Common myeloid progenitor, CD34-positive (primary cell): Measurements from ENCODE around the gene ARHGEF4.

Experiments used
- CTCF ChIA-PET: fragments of 350-600 bp; sonication (Branson Sonifier 250); formaldehyde crosslinking; loops from one replicate; lab custom pipeline; 2021; ENCODE audit warnings: antibody characterized with exemption; lab: Charles Lee
- POLR2A ChIA-PET: fragments of 350-600 bp; sonication (Branson Sonifier 250); formaldehyde crosslinking; loops from one replicate; lab custom pipeline; 2021; ENCODE audit warnings: antibody characterized with exemption; lab: Charles Lee
- DNase-seq, 3 donors: peaks; one replicate each; pipeline versions ENCODE4 v3.0.0 to v3.0.0-alpha.2; 2013
- H3K27ac ChIP-seq, 2 experiments: 1 replicate in 1 of 2; 2 replicates in 1 of 2; pipeline ENCODE4 v1.7.0; 2013; ENCODE audit warnings: inconsistent platforms in 2 of 2, low read length in 2 of 2, mild to moderate bottlenecking in 2 of 2, low read depth in 1 of 2, moderate library complexity in 1 of 2; ENCODE audit not compliant: severe bottlenecking in 2 of 2, insufficient read depth in 1 of 2, poor library complexity in 1 of 2
- H3K27me3 ChIP-seq, 5 experiments: replicated peaks in 2 of 5; 1 replicate in 3 of 5; 2 replicates in 2 of 5; pipeline versions ENCODE4 v1.6.1 to v1.7.0; 2013; ENCODE audit warnings: low read length in 4 of 5, mild to moderate bottlenecking in 2 of 5, moderate library complexity in 2 of 5, inconsistent platforms in 1 of 5; ENCODE audit not compliant: insufficient read depth in 5 of 5, control insufficient read depth in 4 of 5
- H3K36me3 ChIP-seq, 4 experiments: 1 replicate in 2 of 4; 2 replicates in 2 of 4; pipeline versions ENCODE4 v1.6.1 to v1.7.0; 2013; ENCODE audit warnings: low read length in 3 of 4, control low read depth in 1 of 4, mild to moderate bottlenecking in 1 of 4; ENCODE audit not compliant: control insufficient read depth in 4 of 4, insufficient read depth in 4 of 4
- H3K4me1 ChIP-seq, 4 experiments: 1 replicate in 3 of 4; 2 replicates in 1 of 4; pipeline versions ENCODE4 v1.6.1 to v1.7.1; 2013; ENCODE audit warnings: low read length in 3 of 4, mild to moderate bottlenecking in 3 of 4, control low read depth in 1 of 4, inconsistent platforms in 1 of 4, moderate library complexity in 1 of 4; ENCODE audit not compliant: control insufficient read depth in 4 of 4, insufficient read depth in 4 of 4; ENCODE audit errors: control extremely low read depth in 1 of 4
- H3K4me3 ChIP-seq, 7 experiments: 1 replicate in 4 of 7; 2 replicates in 3 of 7; pipeline versions ENCODE4 v1.5.1 to v1.7.0; 2013; ENCODE audit warnings: mild to moderate bottlenecking in 7 of 7, low read length in 6 of 7, moderate library complexity in 6 of 7, inconsistent platforms in 2 of 7, low read depth in 2 of 7, control low read depth in 1 of 7; ENCODE audit not compliant: insufficient read depth in 4 of 7, control insufficient read depth in 1 of 7; ENCODE audit errors: extremely low read depth in 1 of 7
- H3K9me3 ChIP-seq, 5 experiments: 1 replicate in 4 of 5; 2 replicates in 1 of 5; pipeline versions ENCODE4 v1.6.1 to v1.7.1; 2013; ENCODE audit warnings: low read length in 4 of 5, mild to moderate bottlenecking in 2 of 5, inconsistent platforms in 1 of 5, low read depth in 1 of 5, moderate library complexity in 1 of 5; ENCODE audit not compliant: control insufficient read depth in 4 of 5, insufficient read depth in 2 of 5; ENCODE audit errors: control extremely low read depth in 1 of 5
- WGBS: methylation state at CpG from one replicate; pipeline ENCODE4 v1.1.5; 2013; ENCODE audit not compliant: insufficient coverage; 5-methylcytosine and 5-hydroxymethylcytosine counted together

The ARHGEF4 gene

DNA sequence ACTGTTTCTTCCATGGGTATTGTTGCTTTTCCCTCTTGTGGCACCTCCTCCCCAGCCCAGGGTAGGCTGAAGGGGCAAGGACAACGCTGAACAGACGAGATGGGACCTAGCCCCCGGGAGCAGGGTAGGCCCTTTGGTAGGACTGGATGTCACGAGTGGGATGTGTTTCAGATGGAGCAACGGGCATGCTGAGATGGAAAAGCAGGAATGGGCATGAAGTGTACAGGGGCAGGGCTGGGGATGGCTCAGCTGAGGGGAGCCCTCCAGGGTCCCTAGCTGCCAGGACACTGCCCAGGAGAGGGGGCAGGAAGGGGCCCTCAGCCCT is 33.4 kb downstream of the ARHGEF4 start:
- Histone ChIP-seq H3K4me3 (no peak overlapping the region), H3K4me1 (no peaks in the 10 kb centered on the region), H3K36me3 (no peaks in the 10 kb centered on the region), H3K9me3 (no peaks in the 10 kb centered on the region), H3K27me3 (peaks cover 0 to 29% (median 2%) of the 10 kb centered on the region in 5 experiments), H3K27ac (no peak overlapping the region)
- WGBS, result 97% methylated on average over 3 of the region's 5 CpGs
- ChIA-PET POLR2A (no interaction called here), CTCF (interaction anchor here (1.3 to 9.8 kb wide), 4 partner anchors 13 to 72 kb away, joined by 3 to 112 read pairs (median 15); no protein-coding TSS in a partner anchor)
- no peak for DNase-seq

DNA sequence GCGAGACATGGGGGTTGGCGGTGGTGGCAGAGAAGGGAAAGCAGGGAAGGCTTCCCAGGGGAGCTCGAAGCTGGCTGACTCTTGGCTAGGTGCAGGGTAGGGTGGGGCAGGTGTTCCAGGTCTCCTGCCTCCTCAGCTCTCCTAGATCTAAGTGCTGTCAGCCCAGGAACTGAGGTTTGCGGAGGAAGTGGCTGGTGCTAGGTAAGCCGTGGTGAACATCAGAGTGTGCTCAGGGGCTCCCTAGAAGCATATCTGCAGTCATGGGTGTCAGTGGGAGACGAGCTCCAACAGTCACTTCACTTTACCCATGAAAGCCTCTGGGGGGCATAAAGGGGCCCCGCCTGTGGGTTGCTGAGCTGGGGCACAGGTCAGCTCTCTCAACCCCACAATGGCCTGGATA is 34.1 kb downstream of the ARHGEF4 start:
- ChIA-PET POLR2A (no interaction called here), CTCF (interaction anchor here (5.7 to 9.8 kb wide), 2 partner anchors 12 to 72 kb away, joined by 26 to 112 read pairs; no protein-coding TSS in a partner anchor)
- no peaks in the 10 kb centered on the region for H3K36me3 ChIP-seq

DNA sequence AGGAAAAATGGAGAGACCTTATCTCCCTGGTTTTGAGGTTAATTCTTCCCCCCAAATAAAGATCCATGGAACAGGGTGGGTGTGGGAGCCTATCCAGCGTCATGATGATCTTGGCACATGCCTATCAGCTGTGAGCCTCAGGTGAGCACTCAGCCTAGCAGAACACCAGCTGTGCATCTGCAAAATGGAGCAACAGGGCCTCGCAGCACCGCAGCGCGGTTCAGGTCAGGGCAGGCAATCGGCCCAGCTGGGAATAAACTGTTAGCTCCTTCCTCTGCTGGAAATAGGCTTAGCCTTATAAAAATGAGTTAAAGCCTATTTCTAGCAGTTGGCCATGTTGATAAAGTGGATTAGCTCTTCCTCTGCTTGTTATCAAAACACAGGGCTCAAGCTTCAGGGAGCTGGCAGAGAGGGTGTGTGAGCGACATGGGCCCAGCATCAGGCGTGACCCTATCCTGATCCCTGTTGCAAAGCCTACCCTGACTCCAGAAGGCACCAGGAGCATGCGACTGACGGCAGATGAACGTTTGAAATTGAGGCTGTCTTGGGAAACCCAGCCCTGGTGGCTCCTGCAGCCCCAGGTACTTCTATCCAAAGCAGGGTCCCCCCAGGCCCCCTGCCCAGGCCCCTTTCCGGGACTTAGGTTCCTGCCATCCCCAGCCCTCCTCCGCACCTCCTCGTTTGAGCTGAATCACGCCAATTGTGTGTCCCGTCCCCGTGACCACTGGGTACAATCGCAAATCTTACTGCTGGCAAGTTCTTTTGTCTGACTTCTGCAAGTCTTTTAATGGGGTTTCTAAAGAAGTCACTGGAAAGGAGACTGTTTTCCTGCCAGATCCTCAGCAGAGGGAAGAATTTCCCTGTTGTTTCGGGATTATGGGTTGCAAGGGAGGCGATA is 35.4 kb downstream of the ARHGEF4 start:
- H3K27ac ChIP-seq, result no peak overlapping the region
- POLR2A ChIA-PET, result no interaction called here
- H3K4me3 ChIP-seq, result no peak overlapping the region
- peaks cover 0 to 32% (median 2%) of the 10 kb centered on the region in 5 experiments for H3K27me3 ChIP-seq
- H3K36me3 ChIP-seq, result no peaks in the 10 kb centered on the region
- H3K4me1 ChIP-seq, result no peaks in the 10 kb centered on the region
- no peaks in the 10 kb centered on the region for H3K9me3 ChIP-seq
- CTCF ChIA-PET, result interaction anchor here (5.2 to 9.8 kb wide), 3 partner anchors 11 to 74 kb away, joined by 22 to 112 read pairs (median 26); no protein-coding TSS in a partner anchor
- DNase-seq, result no peak
- 89% methylated on average over 18 of the region's 20 CpGs for WGBS

More for the DNA sequence above, 34.1 kb downstream of the ARHGEF4 start:
- WGBS, result 72% methylated on average over 2 of the region's 7 CpGs
- H3K9me3 ChIP-seq, result no peaks in the 10 kb centered on the region
- no peak for DNase-seq
- no peak overlapping the region for H3K4me3 ChIP-seq
- H3K27me3 ChIP-seq, result peaks cover 0 to 32% (median 2%) of the 10 kb centered on the region in 5 experiments
- H3K27ac ChIP-seq, result no peak overlapping the region
- no peaks in the 10 kb centered on the region for H3K4me1 ChIP-seq

DNA sequence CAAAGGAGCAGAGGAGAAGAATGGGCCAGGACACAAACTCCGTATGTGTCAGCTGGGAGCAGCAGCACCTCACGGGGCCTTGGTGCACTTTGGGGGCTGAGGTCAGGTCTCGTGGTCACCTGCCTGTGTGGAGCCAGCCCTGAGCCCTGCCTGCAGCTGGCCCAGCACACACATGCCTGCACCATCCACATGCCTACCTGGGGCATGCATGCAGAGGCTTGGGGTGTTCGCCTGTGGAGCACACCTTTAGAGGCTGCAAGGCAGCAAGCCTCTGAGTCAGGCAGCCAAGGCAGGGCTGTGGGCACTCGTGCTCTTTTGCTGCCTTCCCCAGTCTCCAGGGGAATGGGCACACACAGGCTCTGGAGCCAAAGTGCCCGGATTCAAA is 36.0 kb downstream of the ARHGEF4 start:
- peaks cover 0 to 32% (median 3%) of the 10 kb centered on the region in 5 experiments for H3K27me3 ChIP-seq
- DNase-seq, result no peak
- no peaks in the 10 kb centered on the region for H3K36me3 ChIP-seq
- H3K4me1 ChIP-seq, result no peaks in the 10 kb centered on the region
- H3K27ac ChIP-seq, result no peak overlapping the region
- CTCF ChIA-PET, result interaction anchor here (1.7 to 9.8 kb wide), 4 partner anchors 10 to 74 kb away, joined by 4 to 112 read pairs (median 24); no protein-coding TSS in a partner anchor
- POLR2A ChIA-PET, result no interaction called here
- 92% methylated on average over 6 of the region's 6 CpGs for WGBS
- no peaks in the 10 kb centered on the region for H3K9me3 ChIP-seq
- H3K4me3 ChIP-seq, result no peak overlapping the region

DNA sequence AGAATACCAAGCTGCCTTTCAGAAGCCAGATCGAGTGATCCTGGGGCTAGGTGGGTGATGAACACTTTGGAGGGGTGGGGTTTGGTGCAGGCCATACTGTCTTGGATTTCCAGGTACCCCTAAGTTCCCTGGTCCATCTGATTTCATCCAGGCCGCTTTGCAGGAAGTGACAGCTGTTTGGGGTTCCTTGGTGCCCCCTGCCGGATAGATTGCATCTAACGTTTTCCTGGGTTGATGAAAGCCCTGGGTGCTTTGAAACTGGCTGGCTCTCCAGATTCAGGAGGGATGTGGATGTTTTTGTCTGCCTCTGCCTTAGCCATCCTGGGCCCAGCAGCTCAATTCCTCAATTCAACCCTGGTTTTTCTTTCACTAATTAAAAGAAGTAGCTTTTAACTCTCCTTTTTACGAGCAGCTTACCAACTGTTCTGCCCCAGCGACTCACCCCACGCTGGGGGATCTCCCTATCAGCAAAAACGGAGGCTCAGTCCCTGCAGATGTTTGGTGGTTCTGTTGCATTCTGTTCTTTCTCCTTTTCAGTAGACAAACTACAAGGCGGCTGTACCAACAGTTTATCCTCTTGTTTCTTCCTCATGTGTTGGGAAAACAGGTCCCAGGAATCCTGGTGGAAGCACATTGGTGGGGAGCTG is 37.1 kb downstream of the ARHGEF4 start:
- Histone ChIP-seq H3K27me3 (peaks cover 0 to 36% (median 4%) of the 10 kb centered on the region in 5 experiments), H3K9me3 (peaks cover 0 to 6% (median 4%) of the 10 kb centered on the region in 5 experiments), H3K4me1 (no peaks in the 10 kb centered on the region), H3K27ac (no peak overlapping the region), H3K36me3 (no peaks in the 10 kb centered on the region), H3K4me3 (no peak overlapping the region)
- DNase-seq, result peak; percentile 47 to 70 (median 58)
- 68% methylated on average over 7 of the region's 9 CpGs for WGBS
- ChIA-PET POLR2A (no interaction called here), CTCF (interaction anchor here (0.6 to 9.8 kb wide), 11 partner anchors 9 to 84 kb away, joined by 3 to 112 read pairs (median 4); no protein-coding TSS in a partner anchor)

DNA sequence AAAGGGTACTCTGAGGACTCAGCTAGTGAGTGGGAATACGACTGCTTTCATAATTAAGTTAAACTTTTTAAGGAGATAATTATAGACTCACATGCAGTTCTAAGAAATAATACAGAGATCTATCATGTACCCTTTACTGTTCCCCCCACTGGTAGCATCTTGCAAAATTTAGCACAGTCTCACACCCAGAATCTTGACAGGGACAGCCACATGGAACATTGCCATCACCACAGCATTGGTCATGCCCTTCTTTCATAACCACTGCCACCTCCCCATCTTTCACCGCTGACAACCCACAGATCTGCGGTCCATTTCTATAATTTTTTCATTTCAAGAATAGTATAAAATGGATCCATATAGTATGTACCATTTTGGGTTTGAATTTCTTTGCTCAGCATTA is 37.8 kb downstream of the ARHGEF4 start:
- WGBS, result no CpG with 5 or more reads among the region's 3 CpGs
- Histone ChIP-seq H3K36me3 (no peaks in the 10 kb centered on the region), H3K27me3 (peaks cover 0 to 35% (median 4%) of the 10 kb centered on the region in 5 experiments), H3K27ac (no peak overlapping the region), H3K4me1 (no peaks in the 10 kb centered on the region), H3K4me3 (no peak overlapping the region), H3K9me3 (peaks cover 0 to 8% (median 5%) of the 10 kb centered on the region in 5 experiments)
- ChIA-PET POLR2A (no interaction called here), CTCF (interaction anchor here (1.7 to 9.8 kb wide), 5 partner anchors 8 to 84 kb away, joined by 4 to 112 read pairs (median 5); no protein-coding TSS in a partner anchor)
- DNase-seq, result no peak
